SH-SY5Y (cell line): ENCODE results near the gene CCDC85A.

Experiments
- GATA2 ChIP-seq: IDR thresholded peaks from 2 replicates; pipeline ENCODE4 v1.6.1; 2011; ENCODE audit warnings: mild to moderate bottlenecking, low read depth, low read length
- GATA3 ChIP-seq: IDR thresholded peaks from 2 replicates; pipeline ENCODE4 v1.6.1; 2011; ENCODE audit warnings: low read depth, mild to moderate bottlenecking, low read length, moderate library complexity

The CCDC85A gene

DNA sequence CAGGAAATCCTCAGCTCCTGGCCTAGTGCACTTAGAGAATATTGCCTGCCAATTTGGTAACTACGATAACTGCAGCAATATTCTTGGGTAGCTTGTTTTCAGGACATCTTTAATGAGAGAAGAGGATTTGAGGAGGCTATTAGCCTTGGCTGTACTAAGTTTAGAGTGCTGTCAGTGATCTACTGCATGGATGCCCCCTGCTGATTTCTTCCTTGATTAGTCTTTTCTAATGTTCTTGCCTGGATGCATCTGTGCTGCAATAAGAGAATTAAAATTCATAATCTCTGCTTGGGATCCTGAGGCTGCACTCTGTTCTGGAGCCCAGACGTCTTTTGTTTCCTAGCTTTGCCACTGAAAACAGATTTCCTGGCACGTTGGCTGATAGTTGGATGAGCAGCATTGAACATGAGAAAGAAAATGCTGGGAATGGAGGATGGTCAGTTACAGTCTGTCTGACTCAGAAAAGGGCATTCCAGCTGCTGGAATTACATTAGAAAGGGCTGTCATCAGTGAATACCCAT is 115.4 kb downstream of the CCDC85A start:
- no peak for TF ChIP-seq GATA3

DNA sequence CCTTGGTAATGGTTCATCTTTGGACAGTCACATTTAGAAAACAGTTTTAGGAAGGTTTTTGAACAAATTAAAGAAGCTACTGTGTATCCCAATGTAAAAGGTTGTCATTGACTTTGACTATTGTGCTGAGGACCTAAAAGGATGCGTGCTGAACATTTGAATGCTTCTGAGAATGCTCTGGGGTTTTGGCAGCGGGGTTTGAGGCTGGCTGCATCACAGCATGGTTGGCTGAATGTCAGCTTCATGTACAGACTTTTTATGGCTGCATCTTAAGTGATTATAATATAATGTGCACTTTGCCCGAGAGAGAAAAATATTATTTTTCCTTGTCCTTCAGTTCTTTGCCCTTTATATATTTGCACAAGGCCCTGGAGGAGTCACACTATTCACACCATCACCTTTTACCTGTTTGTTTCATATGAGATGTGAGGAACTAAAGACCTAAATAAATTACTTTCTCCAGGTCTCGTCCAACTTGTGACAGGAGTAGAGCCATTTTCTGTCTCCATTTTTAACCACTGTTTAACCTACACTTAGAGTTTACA is 125.9 kb downstream of the CCDC85A start:
- no peak for TF ChIP-seq GATA2
- TF ChIP-seq GATA3: no peak

DNA sequence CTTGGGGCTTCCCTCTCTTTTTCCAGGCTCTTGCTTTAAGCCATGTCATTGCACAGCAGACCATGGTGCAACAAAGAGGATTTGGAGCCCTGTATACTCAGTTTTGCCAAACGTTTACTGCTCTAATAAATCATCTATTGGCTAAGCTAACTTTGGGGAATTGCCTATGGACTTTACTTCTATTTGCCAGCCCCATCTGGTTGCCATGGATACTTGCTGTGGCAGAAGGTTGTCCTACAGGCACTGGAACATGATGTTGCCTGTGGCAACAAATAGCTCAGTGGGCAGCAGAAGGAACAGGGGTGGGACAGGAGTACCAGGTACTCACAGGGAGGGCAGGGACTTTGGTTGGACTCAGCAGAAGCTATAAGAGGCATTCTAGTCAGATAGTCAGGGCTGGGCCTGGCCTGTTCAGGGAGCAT is 129.7 kb downstream of the CCDC85A start:
- TF ChIP-seq GATA2 (no peak), GATA3 (no peak)

DNA sequence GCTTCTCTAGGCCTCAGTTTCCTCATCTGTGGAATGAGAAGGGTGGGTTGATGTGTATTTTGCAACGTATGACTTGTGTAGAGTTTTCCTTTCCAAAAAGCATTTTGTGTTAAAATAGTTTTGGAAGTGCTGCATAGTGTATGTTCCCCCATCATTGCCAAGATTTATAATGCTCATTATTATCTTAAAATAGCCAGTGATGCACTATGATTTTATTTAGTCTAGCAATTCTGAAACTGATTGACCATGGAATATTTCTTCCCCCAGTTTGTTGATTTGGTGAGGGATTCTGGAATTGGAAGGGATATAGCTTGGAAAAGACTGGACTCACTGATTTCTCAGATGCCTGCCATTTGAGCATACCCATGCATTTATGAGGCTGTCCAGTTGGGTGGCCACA is 130.6 kb downstream of the CCDC85A start:
- TF ChIP-seq GATA2 (no peak), GATA3 (no peak)

DNA sequence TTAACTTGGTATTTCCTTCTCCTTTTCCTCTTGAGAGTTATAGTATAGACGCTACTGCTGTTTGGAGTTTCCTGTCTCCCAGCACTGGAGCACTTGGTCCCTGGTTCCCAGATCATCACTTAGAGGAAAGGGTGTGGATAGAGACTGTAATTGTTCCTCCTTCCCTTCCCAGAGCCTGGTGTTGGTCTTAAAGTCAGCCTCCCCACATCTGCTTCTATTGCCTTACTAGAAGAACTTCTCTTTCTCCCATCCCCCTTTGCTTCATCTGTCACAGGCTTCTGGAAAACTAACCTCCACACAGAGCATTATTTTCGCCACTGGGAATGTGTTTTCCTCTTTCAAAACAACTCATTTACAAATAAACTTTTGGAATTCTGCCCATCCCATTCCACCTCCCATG is 131.0 kb downstream of the CCDC85A start:
- TF ChIP-seq GATA3 (no peak), GATA2 (no peak)

DNA sequence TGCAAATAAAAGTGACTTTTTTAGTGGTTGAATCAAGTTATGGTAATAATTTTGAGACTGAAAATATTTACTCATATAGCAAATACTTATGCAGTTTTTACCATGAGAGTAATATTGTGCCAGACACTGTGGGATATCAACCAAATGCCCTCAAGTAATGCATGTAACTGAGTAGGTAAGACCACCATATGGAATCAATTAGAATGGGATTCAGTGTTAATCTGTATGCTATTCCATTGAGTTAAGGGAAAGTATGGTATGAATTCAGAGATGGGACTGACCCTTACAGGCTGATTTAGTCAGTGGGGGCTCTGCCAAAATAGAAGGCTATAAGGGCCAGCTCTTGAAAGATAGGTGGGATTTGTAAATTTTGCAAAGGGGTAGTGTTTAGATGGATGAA is 131.6 kb downstream of the CCDC85A start:
- TF ChIP-seq GATA2: no peak
- TF ChIP-seq GATA3: no peak

DNA sequence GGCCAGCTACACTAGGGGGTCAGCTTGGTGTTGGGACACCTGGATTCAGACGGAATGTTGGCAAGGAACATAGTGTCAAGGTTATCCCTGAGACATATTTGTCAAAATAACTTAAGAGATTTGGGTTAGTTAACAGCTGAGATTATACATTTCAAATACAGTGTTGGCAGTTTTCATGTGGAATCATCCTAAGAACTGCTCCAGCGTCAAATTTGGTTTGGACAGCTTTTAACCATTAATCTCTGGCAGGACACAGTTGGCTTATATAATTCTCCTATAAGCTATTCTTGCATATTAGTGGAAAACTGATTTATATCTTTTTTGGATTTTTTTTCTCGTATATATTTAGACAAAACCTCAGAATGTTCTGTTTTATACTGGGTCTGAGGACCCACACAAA is 132.2 kb downstream of the CCDC85A start:
- TF ChIP-seq GATA3 (no peak), GATA2 (no peak)

DNA sequence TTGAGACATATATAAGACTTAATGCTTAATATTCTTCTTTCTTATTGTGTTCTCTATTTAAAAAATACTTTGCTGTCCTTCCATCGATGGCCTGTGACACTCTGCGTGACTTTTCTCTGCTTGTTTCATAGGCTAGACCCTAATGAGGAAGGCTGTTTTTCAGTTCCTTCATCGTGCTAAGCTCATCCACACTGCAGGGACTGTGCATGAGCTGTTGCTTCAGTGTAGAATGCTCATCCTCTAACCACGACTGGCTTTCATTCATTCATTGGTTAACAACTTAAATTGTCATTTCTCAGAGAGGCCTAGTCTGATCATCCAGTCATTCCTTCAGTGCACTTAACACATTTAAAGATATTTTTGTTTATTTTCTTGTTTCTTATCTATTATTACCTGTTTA is 134.4 kb downstream of the CCDC85A start:
- TF ChIP-seq GATA3 (no peak), GATA2 (no peak)

DNA sequence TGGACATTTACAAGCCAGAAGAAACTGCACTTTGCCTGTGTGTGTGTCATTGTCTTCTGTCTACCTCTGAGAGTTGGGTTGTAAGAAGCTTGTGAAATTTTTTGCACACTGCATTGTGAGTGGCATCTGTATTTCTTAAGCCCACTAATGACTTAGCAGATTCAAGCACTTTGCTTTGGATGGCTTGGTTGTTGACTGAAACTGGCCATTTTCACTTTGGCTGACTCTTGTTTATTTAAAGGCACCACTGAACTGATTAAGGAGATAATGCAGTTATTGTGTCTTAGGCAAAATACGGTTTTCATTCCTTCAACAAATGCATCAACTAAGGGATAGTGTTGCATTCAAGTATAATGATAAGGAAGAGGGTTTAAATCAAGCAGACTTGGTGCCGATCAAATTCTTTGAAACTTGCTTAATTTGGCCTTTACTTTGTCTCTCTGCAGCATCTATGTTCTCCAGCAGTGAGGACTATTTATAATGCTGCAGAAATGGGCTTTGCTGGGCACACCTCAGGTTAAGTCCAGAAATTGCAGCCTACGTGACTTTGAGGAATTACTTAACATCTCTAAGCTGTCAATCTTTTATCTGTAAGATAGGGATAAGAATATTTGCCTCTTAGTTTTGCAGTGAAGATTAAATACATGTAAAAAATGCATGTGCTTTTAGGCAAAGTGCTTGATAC is 142.0 kb downstream of the CCDC85A start:
- TF ChIP-seq GATA3 (no peak), GATA2 (no peak)

DNA sequence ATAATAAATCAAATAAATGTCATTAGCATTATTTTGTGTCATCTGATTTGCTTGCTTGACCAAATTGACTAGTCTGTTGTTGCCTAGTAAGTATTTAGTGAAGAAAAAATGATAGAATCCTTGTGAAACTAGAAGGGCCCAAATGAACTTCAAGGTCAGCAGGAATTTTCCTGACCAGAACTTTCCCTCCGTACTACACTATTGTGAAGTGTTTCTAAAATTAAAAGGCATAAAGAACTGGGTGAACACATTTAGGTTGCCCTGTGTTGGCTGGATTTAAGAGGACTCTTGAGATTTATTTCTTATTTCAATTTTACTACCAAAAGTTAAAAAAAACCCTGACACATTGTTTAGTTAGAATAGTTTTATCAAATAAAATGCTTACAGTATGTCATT is 142.6 kb downstream of the CCDC85A start:
- TF ChIP-seq GATA2: no peak
- no peak for TF ChIP-seq GATA3

DNA sequence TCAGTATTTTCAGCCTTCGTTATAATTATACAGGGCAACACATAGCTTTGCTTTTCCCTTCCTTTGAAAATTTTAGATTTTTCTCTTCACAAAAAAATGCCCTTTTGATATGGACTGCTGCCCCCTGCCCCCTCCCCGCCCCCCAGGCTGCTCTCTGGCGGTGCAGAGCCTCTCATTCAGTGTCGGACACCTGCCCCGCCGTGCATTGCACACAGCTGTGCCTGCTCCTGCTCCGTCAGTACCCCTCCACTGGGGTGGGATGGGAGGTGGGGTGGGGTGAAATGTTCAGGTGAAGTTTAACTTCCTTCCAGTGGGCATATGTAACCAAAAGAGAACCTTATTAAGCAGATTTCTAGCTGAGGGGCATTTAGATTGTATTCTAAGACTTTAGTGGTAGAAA is 148.0 kb downstream of the CCDC85A start:
- no peak for TF ChIP-seq GATA2
- TF ChIP-seq GATA3: no peak

DNA sequence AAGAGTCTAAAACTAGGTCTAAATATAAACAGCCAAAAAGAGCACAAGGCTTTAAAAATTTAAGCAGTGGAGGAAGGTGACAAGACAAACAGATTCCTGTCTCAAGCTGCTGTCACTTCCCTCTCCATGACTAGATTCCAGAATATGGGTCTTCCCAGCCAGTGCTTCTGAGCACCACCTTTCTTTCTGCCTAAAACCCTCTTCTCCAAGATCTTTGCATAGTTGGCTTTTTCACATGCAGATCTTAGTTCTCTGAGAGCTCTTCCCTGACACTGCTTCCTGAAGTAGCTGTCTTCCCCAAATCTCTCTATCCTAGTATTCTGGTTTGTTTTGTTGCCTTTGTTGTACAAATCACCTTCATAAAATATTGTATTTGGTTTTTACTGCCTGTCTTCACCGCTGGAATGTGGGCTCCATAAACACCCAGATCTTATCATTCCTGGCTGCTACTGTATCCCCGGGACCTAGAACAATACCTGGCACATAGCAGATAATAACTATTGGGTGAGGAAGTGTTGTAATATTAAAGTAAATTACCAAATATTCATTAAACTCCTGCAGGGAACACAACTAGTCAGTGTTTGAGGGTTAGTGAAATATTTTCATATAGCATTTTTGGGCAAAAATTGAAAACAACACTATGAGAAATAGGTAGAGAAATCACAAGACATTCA is 150.2 kb downstream of the CCDC85A start:
- TF ChIP-seq GATA3 (no peak), GATA2 (no peak)

DNA sequence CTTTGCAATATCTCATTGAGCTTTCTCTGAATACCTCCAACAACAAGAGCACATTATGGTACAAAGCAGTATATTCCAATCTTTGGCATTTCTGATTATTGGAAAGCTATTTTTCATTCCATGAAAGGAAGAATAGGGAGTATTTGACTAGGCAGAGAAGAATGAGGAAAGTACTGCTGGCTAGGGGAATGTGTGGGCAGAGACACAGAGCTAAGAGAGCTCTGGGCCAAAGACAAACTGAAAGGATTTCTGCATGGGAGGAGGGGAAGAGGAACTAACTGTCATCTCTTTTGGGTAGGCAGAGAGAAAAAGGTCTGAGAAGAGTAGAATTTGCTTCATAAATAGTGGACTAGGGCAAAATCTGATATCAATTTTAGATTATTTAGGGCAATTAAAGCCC is 150.8 kb downstream of the CCDC85A start:
- TF ChIP-seq GATA3 (no peak), GATA2 (no peak)

DNA sequence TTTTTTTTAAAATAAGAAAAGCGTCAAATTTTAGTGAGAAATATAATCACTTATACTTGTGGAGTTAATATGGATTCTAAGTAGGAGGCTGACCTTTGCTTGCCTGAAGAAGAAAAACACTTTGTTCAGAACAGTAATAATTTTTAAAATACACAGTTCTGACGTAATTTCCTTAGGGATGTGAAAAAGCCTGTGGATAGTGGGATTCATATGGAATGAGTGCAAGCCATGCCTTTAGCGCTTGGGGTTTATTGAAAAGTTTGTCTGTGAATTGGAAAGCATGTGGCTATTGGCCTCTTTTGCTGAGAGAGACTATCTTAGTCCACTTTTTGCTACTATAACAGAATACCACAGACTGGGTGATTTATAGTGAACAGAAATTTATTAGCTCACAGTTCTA is 151.3 kb downstream of the CCDC85A start:
- TF ChIP-seq GATA3: no peak
- no peak for TF ChIP-seq GATA2

DNA sequence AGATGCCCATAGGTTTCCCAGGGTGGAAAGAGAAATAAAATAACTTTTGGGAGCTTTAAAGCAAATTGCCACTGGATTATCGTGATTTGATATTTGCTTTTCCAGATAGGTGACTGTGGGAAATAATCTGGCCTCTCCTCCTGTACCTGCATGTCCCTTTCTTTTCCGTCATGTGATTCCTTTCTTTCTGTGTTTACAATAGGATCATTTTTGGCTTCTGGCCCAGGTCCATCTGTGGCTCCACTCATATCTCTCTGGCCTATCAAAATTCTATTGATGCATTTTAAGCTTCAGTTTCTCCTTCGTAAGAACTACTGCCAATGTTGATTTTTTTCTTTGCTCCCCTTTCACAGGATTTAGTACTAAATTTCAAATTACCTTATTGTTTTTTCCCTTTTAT is 153.6 kb downstream of the CCDC85A start:
- no peak for TF ChIP-seq GATA3
- no peak for TF ChIP-seq GATA2
